ENCODE measurements around the gene CYP1A1.
"Not testable (repeated sequence)": the region's sequence is repeated elsewhere in the genome, so short reads cannot be mapped to it uniquely, and the experiment has no call there.

The CYP1A1 gene

GRCh38 chr15:74725225-74725774 lies at the start of gene CYP1A1:
CYP1A1 (minus strand) TSS chr15:74725528; CDS start chr15:74723097, 2,431 bp downstream.
- no peak for FAIRE-seq

GRCh38 chr15:74773731-74774252 lies 48.5 kb upstream of the CYP1A1 start:
- no peak for FAIRE-seq

- FAIRE-seq = no peak
Measured at GRCh38 chr15:74773329-74773728, 48.0 kb upstream of the CYP1A1 start.

GRCh38 chr15:74770211-74770903 lies 45.0 kb upstream of the CYP1A1 start:
- FAIRE-seq = no peak

GRCh38 chr15:74769463-74770025 lies 44.2 kb upstream of the CYP1A1 start:
- no peak for FAIRE-seq

- no peak for FAIRE-seq
Measured at GRCh38 chr15:74768771-74769342, 43.5 kb upstream of the CYP1A1 start.

- no peak for FAIRE-seq
Measured at GRCh38 chr15:74768099-74768770, 42.9 kb upstream of the CYP1A1 start.

- no peak for FAIRE-seq
Measured at GRCh38 chr15:74767167-74768098, 42.1 kb upstream of the CYP1A1 start.

GRCh38 chr15:74763416-74763815 lies 38.1 kb upstream of the CYP1A1 start:
- no peak for FAIRE-seq

- FAIRE-seq = no peak
Measured at GRCh38 chr15:74762791-74763150, 37.4 kb upstream of the CYP1A1 start.

GRCh38 chr15:74758736-74759135 lies 33.4 kb upstream of the CYP1A1 start:
- FAIRE-seq = no peak

GRCh38 chr15:74754593-74755215 lies 29.4 kb upstream of the CYP1A1 start:
- FAIRE-seq = no peak

- FAIRE-seq = no peak
Measured at GRCh38 chr15:74752531-74752930, 27.2 kb upstream of the CYP1A1 start.

GRCh38 chr15:74752011-74752410 lies 26.7 kb upstream of the CYP1A1 start:
- no peak for FAIRE-seq

- FAIRE-seq = no peak
Measured at GRCh38 chr15:74750751-74751150, 25.4 kb upstream of the CYP1A1 start.

- no peak for FAIRE-seq
Measured at GRCh38 chr15:74749832-74750231, 24.5 kb upstream of the CYP1A1 start.

GRCh38 chr15:74748322-74748946 lies 23.1 kb upstream of the CYP1A1 start, which contains the start of gene CYP1A2:
CYP1A2 (plus strand) TSS chr15:74748845; CDS start chr15:74749739, 894 bp downstream.
- FAIRE-seq = no peak

GRCh38 chr15:74746389-74746788 lies 21.1 kb upstream of the CYP1A1 start:
- no peak for FAIRE-seq

GRCh38 chr15:74742422-74742821 lies 17.1 kb upstream of the CYP1A1 start:
- no peak for FAIRE-seq

GRCh38 chr15:74738239-74738638 lies 12.9 kb upstream of the CYP1A1 start:
- not testable (repeated sequence) for FAIRE-seq

- FAIRE-seq = no peak
Measured at GRCh38 chr15:74735305-74735704, 10.0 kb upstream of the CYP1A1 start.

All from TTC549 (cell line).